Mesenchymal stem cell (in vitro differentiated cells and primary cell): Measurements from ENCODE around the gene RNASE12.
"Not testable (repeated sequence)": the region's sequence is repeated elsewhere in the genome, so short reads cannot be mapped to it uniquely, and the experiment has no call there.

Source experiments
- DNase-seq: peaks from one replicate; pipeline ENCODE4 v3.0.0-alpha.2; 2013
- H2AFZ ChIP-seq: one replicate; pipeline ENCODE4 v1.6.1; 2013; ENCODE audit warnings: low read depth, mild to moderate bottlenecking, control low read depth, inconsistent platforms, low read length, moderate library complexity
- H2AK5ac ChIP-seq: 2 replicates; pipeline ENCODE4 v1.6.1; 2013; ENCODE audit warnings: low read length, moderate library complexity, mild to moderate bottlenecking, inconsistent platforms; ENCODE audit not compliant: severe bottlenecking
- H2BK120ac ChIP-seq: one replicate; pipeline ENCODE4 v1.6.1; 2013; ENCODE audit warnings: low read depth, mild to moderate bottlenecking, inconsistent platforms, low read length, moderate library complexity
- H2BK12ac ChIP-seq, 2 experiments: one replicate each; pipeline ENCODE4 v1.6.1; 2013; ENCODE audit warnings: inconsistent platforms in 2 of 2, low read length in 2 of 2, mild to moderate bottlenecking in 2 of 2, moderate library complexity in 2 of 2, control low read depth in 1 of 2
- H2BK15ac ChIP-seq: one replicate; pipeline ENCODE4 v1.6.1; 2013; ENCODE audit warnings: mild to moderate bottlenecking, low read depth, inconsistent platforms; ENCODE audit not compliant: poor library complexity, severe bottlenecking
- H2BK5ac ChIP-seq: 2 replicates; pipeline ENCODE4 v1.6.1; 2013; ENCODE audit warnings: low read depth, mild to moderate bottlenecking, low read length, control low read depth, inconsistent platforms; ENCODE audit not compliant: poor library complexity, severe bottlenecking
- H3K14ac ChIP-seq, 2 experiments: one replicate each; pipeline ENCODE4 v1.6.1; 2013; ENCODE audit warnings: inconsistent platforms in 2 of 2, low read length in 2 of 2, control low read depth in 1 of 2, mild to moderate bottlenecking in 1 of 2, moderate library complexity in 1 of 2
- H3K18ac ChIP-seq, 2 experiments: one replicate each; pipeline ENCODE4 v1.6.1; 2013; ENCODE audit warnings: inconsistent platforms in 2 of 2, low read length in 2 of 2, control low read depth in 1 of 2, low read depth in 1 of 2, mild to moderate bottlenecking in 1 of 2
- H3K23ac ChIP-seq, 2 experiments: one replicate each; pipeline ENCODE4 v1.6.1; 2013; ENCODE audit warnings: inconsistent platforms in 2 of 2, low read length in 2 of 2, mild to moderate bottlenecking in 2 of 2, moderate library complexity in 2 of 2, control low read depth in 1 of 2
- H3K27ac ChIP-seq: 2 replicates; pipeline ENCODE4 v1.5.1; 2013; ENCODE audit warnings: mild to moderate bottlenecking, moderate library complexity, low read length, control low read depth, inconsistent platforms; ENCODE audit not compliant: poor library complexity, severe bottlenecking
- H3K27me3 ChIP-seq, 2 experiments: 2 replicates each; pipeline versions ENCODE4 v1.6.1 to v1.7.0; 2013; ENCODE audit warnings: low read length in 2 of 2, mild to moderate bottlenecking in 2 of 2, moderate library complexity in 2 of 2, control low read depth in 1 of 2, inconsistent platforms in 1 of 2; ENCODE audit not compliant: control insufficient read depth in 1 of 2, insufficient read depth in 1 of 2
- H3K36me3 ChIP-seq, 2 experiments: 2 replicates each; pipeline versions ENCODE4 v1.6.1 to v1.7.0; 2013; ENCODE audit warnings: low read length in 2 of 2, control low read depth in 1 of 2, inconsistent platforms in 1 of 2, low read depth in 1 of 2, mild to moderate bottlenecking in 1 of 2; ENCODE audit not compliant: insufficient read depth in 2 of 2, control insufficient read depth in 1 of 2
- H3K4ac ChIP-seq, 2 experiments: one replicate each; pipeline ENCODE4 v1.6.1; 2013; ENCODE audit warnings: inconsistent platforms in 2 of 2, low read length in 2 of 2, mild to moderate bottlenecking in 2 of 2, moderate library complexity in 2 of 2, control low read depth in 1 of 2, low read depth in 1 of 2
- H3K4me1 ChIP-seq: 2 replicates; pipeline ENCODE4 v1.6.1; 2013; ENCODE audit warnings: low read depth, low read length, control low read depth; ENCODE audit not compliant: control insufficient read depth, insufficient read depth
- H3K4me2 ChIP-seq: 2 replicates; pipeline ENCODE4 v1.6.1; 2013; ENCODE audit warnings: low read length, mild to moderate bottlenecking, inconsistent platforms; ENCODE audit not compliant: poor library complexity, severe bottlenecking
- H3K4me3 ChIP-seq, 2 experiments: 2 replicates each; pipeline versions ENCODE4 v1.5.1 to v1.7.0; 2013; ENCODE audit warnings: low read length in 2 of 2, mild to moderate bottlenecking in 2 of 2, control low read depth in 1 of 2, low read depth in 1 of 2; ENCODE audit not compliant: insufficient read depth in 1 of 2
- H3K79me1 ChIP-seq: replicated peaks from 2 replicates; pipeline ENCODE4 v1.6.1; 2013; ENCODE audit warnings: mild to moderate bottlenecking, control low read depth, low read length, inconsistent platforms; ENCODE audit not compliant: poor library complexity, severe bottlenecking
- H3K9ac ChIP-seq: 2 replicates; pipeline ENCODE4 v1.7.0; 2013; ENCODE audit warnings: mild to moderate bottlenecking, low read length, moderate library complexity
- H3K9me3 ChIP-seq: 2 replicates; pipeline ENCODE4 v1.7.0; 2013; ENCODE audit warnings: mild to moderate bottlenecking, low read length; ENCODE audit not compliant: control insufficient read depth
- H4K8ac ChIP-seq: one replicate; pipeline ENCODE4 v1.6.1; 2013; ENCODE audit warnings: inconsistent platforms, mild to moderate bottlenecking, low read length, moderate library complexity
- H4K91ac ChIP-seq: one replicate; pipeline ENCODE4 v1.6.1; 2013; ENCODE audit warnings: mild to moderate bottlenecking, low read length, inconsistent platforms
- WGBS: methylation state at CpG from one replicate; pipeline ENCODE4 v1.1.7; 2013; ENCODE audit warnings: mixed read lengths; 5-methylcytosine and 5-hydroxymethylcytosine counted together

RNASE12 gene

DNA sequence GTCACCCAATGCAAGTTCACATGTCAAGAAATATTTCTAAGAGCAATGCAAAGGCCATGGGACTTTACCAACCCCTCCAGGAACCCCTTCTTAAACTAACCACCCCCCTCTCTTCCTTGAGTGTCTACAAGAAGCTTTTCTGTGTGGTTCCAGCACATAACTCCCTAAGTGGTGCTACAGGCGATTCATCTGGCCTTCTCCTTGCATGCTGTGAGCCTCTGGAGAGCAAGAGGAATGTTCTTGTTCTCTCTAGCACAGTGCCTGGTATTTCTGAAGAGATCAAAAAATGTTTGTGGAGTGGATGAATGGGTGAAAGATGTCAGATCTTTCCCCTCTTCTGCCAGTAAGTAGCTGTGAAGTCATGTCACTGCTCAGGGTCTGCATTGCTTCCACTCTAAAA, 5.9 kb upstream of the RNASE12 start:
- H3K9me3 ChIP-seq, result no peaks in the 10 kb centered on the region
- no peak overlapping the region for H2BK5ac ChIP-seq
- no peak overlapping the region for H3K9ac ChIP-seq
- H3K4me2 ChIP-seq, result no peak overlapping the region
- DNase-seq, result no peak
- no peak overlapping the region for H3K23ac ChIP-seq
- H3K79me1 ChIP-seq, result no peaks in the 10 kb centered on the region
- H3K36me3 ChIP-seq, result no peaks in the 10 kb centered on the region
- H3K14ac ChIP-seq, result no peak overlapping the region
- H2AFZ ChIP-seq, result no peak overlapping the region
- H2BK12ac ChIP-seq, result no peak overlapping the region
- peaks cover 5 to 14% of the 10 kb centered on the region in 2 experiments for H3K27me3 ChIP-seq
- H3K4ac ChIP-seq, result no peak overlapping the region
- no peak overlapping the region for H2BK15ac ChIP-seq
- H4K8ac ChIP-seq, result no peak overlapping the region
- H3K4me1 ChIP-seq, result no peaks in the 10 kb centered on the region
- WGBS, result 58% methylated on average over 1 of the region's 1 CpG
- H2AK5ac ChIP-seq, result no peak overlapping the region
- H3K4me3 ChIP-seq, result no peak overlapping the region
- H4K91ac ChIP-seq, result no peak overlapping the region
- no peak overlapping the region for H3K27ac ChIP-seq
- no peak overlapping the region for H2BK120ac ChIP-seq
- H3K18ac ChIP-seq, result no peak overlapping the region

DNA sequence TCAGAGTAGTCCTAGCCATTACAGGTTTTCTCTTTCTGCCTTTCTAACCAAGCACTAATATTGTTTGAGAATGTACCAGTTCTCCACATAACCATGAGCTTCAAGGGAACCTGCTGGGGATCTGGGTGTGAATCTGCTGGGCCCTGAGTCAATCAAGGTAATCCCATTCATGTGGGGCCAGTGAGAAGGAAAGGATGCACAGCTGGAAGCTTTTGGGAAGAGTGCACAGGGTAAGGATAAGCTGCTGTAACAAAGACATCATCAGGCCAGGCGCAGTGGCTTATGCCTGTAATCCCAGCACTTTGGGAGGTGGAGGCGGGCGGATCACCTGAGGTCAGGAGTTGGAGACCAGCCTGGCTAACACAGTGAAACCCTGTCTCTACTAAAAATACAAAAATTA, 4.5 kb upstream of the RNASE12 start:
- not testable (repeated sequence) for H3K9me3 ChIP-seq, H4K8ac ChIP-seq, H3K79me1 ChIP-seq, H3K14ac ChIP-seq, H2BK12ac ChIP-seq, H3K4ac ChIP-seq, H3K23ac ChIP-seq, H3K4me2 ChIP-seq, H2AK5ac ChIP-seq, DNase-seq, H3K27ac ChIP-seq, H3K36me3 ChIP-seq, H3K4me3 ChIP-seq, H2BK15ac ChIP-seq, H2BK120ac ChIP-seq, H2AFZ ChIP-seq, H2BK5ac ChIP-seq, H3K18ac ChIP-seq, H3K9ac ChIP-seq, H4K91ac ChIP-seq, H3K4me1 ChIP-seq
- WGBS, result 86% methylated on average over 3 of the region's 3 CpGs
- H3K27me3 ChIP-seq, result peaks cover 5 to 22% of the 10 kb centered on the region in 2 experiments

DNA sequence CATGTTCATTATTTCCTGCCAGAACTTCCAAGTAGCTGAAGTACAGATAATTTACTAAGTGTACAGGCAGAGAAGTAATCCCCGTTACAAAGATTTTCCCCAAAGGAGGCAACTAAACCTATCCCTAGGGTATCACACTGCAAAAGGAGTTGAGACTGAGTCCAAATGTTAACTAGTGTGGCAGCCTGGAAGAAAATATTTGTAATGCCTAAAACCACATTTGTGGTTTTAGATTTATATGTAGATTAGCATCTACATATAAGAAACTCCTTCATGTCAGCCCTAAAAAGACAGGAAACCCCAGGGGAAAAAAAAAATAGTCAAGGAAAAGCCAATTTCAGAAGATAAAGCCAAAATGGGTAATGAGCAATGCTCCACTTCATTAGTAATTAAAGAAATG, 1.4 kb upstream of the RNASE12 start:
- no peak overlapping the region for H3K4ac ChIP-seq
- H4K8ac ChIP-seq, result no peak overlapping the region
- H4K91ac ChIP-seq, result no peak overlapping the region
- DNase-seq, result no peak
- no peak overlapping the region for H2AK5ac ChIP-seq
- no peak overlapping the region for H2BK120ac ChIP-seq
- H3K18ac ChIP-seq, result no peak overlapping the region
- H3K9ac ChIP-seq, result no peak overlapping the region
- H3K79me1 ChIP-seq, result no peaks in the 10 kb centered on the region
- H2BK12ac ChIP-seq, result no peak overlapping the region
- no peaks in the 10 kb centered on the region for H3K36me3 ChIP-seq
- no peak overlapping the region for H2BK5ac ChIP-seq
- H3K23ac ChIP-seq, result no peak overlapping the region
- peak overlapping the region in 1 of 2 experiments; percentile 19 for H3K4me3 ChIP-seq
- H3K9me3 ChIP-seq, result no peaks in the 10 kb centered on the region
- no peak overlapping the region for H3K4me2 ChIP-seq
- no peak overlapping the region for H2AFZ ChIP-seq
- no peaks in the 10 kb centered on the region for H3K4me1 ChIP-seq
- peaks cover 0 to 29% of the 10 kb centered on the region in 2 experiments for H3K27me3 ChIP-seq
- no CpG with 5 or more reads among the region's 1 CpG for WGBS
- H3K14ac ChIP-seq, result no peak overlapping the region
- no peak overlapping the region for H2BK15ac ChIP-seq
- H3K27ac ChIP-seq, result no peak overlapping the region

DNA sequence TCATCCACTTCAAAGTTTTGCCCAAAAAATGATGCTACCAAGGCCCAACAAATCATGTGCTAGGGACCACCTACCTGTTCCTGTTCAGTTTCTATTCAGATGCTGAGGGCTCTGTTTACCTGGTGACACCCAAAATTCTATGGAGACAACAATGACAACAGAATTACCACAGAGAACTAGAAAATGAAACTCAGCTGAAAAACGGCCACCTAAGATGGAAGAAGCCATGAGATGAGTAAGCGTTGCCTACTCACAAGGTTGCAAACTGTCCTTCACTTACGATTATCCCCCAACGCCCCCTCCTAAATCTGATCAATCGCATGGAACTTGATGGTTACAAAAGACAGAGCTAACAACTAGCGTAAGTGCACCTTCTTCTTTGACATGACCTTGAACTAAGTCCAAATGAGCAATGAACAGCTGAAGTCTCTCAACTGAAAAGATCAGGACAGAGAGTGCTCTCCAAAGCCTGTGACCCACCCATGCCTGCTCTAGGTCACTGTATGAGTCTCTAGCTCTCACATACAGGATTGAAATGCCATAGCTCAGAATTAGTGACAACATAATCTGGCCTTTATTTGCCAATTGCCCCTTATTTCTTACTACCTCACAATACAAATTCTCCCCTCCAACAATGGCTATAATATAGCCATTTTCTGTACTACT, 3.6 kb downstream of the RNASE12 start, which contains the start of gene RNASE11:
RNASE11 (minus strand) TSS at position 513 of the 666 bp plus-strand sequence.
- WGBS, result 80% methylated on average over 6 of the region's 6 CpGs

More for the DNA sequence above, 3.6 kb downstream of the RNASE12 start, which contains the start of gene RNASE11:
- no peak within 1 kb of the TSS for H2AK5ac ChIP-seq
- H3K9me3 ChIP-seq, result no peaks in the 10 kb centered on the region
- no peak within 1 kb of the TSS for H3K4me3 ChIP-seq
- no peak within 1 kb of the TSS for H3K4ac ChIP-seq
- no peak within 1 kb of the TSS for H2BK5ac ChIP-seq
- H3K14ac ChIP-seq, result no peak within 1 kb of the TSS
- no peaks in the 10 kb centered on the region for H3K79me1 ChIP-seq
- H4K91ac ChIP-seq, result no peak within 1 kb of the TSS
- no peak within 1 kb of the TSS for H4K8ac ChIP-seq
- DNase-seq, result no peak
- H3K27ac ChIP-seq, result no peak within 1 kb of the TSS
- H3K18ac ChIP-seq, result no peak within 1 kb of the TSS
- peaks cover 0 to 71% of the 10 kb centered on the region in 2 experiments for H3K27me3 ChIP-seq
- no peak within 1 kb of the TSS for H2BK120ac ChIP-seq
- H2BK12ac ChIP-seq, result no peak within 1 kb of the TSS
- H2AFZ ChIP-seq, result no peak within 1 kb of the TSS
- H2BK15ac ChIP-seq, result no peak within 1 kb of the TSS
- H3K36me3 ChIP-seq, result no peaks in the 10 kb centered on the region
- no peak within 1 kb of the TSS for H3K4me2 ChIP-seq
- no peak within 1 kb of the TSS for H3K9ac ChIP-seq
- H3K4me1 ChIP-seq, result no peaks in the 10 kb centered on the region
- no peak within 1 kb of the TSS for H3K23ac ChIP-seq
